ENCODE results near the gene XPR1.
"Not testable (repeated sequence)": the region's sequence is repeated elsewhere in the genome, so short reads cannot be mapped to it uniquely, and the experiment has no call there.

XPR1 gene

GRCh38 chr1:180644526-180645192 is 12.8 kb downstream of the XPR1 start:
- DNase-seq (ENCODE audit: low read depth): no peak

GRCh38 chr1:180645261-180645660 is 13.4 kb downstream of the XPR1 start:
- not testable (repeated sequence) for DNase-seq (ENCODE audit: low read depth)

- DNase-seq (ENCODE audit: low read depth): no peak
Measured at GRCh38 chr1:180646093-180646492, 14.3 kb downstream of the XPR1 start.

GRCh38 chr1:180646547-180646946 is 14.7 kb downstream of the XPR1 start:
- DNase-seq (ENCODE audit: low read depth): no peak

GRCh38 chr1:180652792-180653191 is 21.0 kb downstream of the XPR1 start:
- no peak for DNase-seq (ENCODE audit: low read depth)

GRCh38 chr1:180662709-180663108 is 30.9 kb downstream of the XPR1 start:
- no peak for DNase-seq (ENCODE audit: low read depth)

- DNase-seq (ENCODE audit: low read depth): no peak
Measured at GRCh38 chr1:180670681-180671080, 38.9 kb downstream of the XPR1 start.

GRCh38 chr1:180672105-180672504 is 40.3 kb downstream of the XPR1 start:
- no peak for DNase-seq (ENCODE audit: low read depth)

GRCh38 chr1:180672505-180672904 is 40.7 kb downstream of the XPR1 start:
- no peak for DNase-seq (ENCODE audit: low read depth)

GRCh38 chr1:180674603-180675530 is 43.0 kb downstream of the XPR1 start:
- DNase-seq (ENCODE audit: low read depth): no peak

- no peak for DNase-seq (ENCODE audit: low read depth)
Measured at GRCh38 chr1:180675586-180675985, 43.8 kb downstream of the XPR1 start.

- peak; percentile 55 for DNase-seq (ENCODE audit: low read depth)
Measured at GRCh38 chr1:180680558-180681144, 48.8 kb downstream of the XPR1 start.

- DNase-seq (ENCODE audit: low read depth): not testable (repeated sequence)
Measured at GRCh38 chr1:180683117-180683516, 51.3 kb downstream of the XPR1 start.

GRCh38 chr1:180691322-180691913 is 59.6 kb downstream of the XPR1 start:
- peak; percentile 20 for DNase-seq (ENCODE audit: low read depth)

GRCh38 chr1:180693564-180694244 is 61.9 kb downstream of the XPR1 start:
- DNase-seq (ENCODE audit: low read depth): no peak

GRCh38 chr1:180695282-180695681 is 63.5 kb downstream of the XPR1 start:
- no peak for DNase-seq (ENCODE audit: low read depth)

GRCh38 chr1:180696361-180696760 is 64.5 kb downstream of the XPR1 start:
- DNase-seq (ENCODE audit: low read depth): no peak

- no peak for DNase-seq (ENCODE audit: low read depth)
Measured at GRCh38 chr1:180698580-180698979, 66.8 kb downstream of the XPR1 start.

- not testable (repeated sequence) for DNase-seq (ENCODE audit: low read depth)
Measured at GRCh38 chr1:180702376-180702775, 70.6 kb downstream of the XPR1 start.

- not testable (repeated sequence) for DNase-seq (ENCODE audit: low read depth)
Measured at GRCh38 chr1:180710746-180711145, 78.9 kb downstream of the XPR1 start.

- not testable (repeated sequence) for DNase-seq (ENCODE audit: low read depth)
Measured at GRCh38 chr1:180711260-180711659, 79.4 kb downstream of the XPR1 start.

- no peak for DNase-seq (ENCODE audit: low read depth)
Measured at GRCh38 chr1:180720753-180721152, 88.9 kb downstream of the XPR1 start.

All from non-pigmented ciliary epithelial cell (primary cell).